Fibroblast of villous mesenchyme (primary cell): ENCODE measurements around the gene KIF13A. TPM values are rescaled to one million over a fixed set of nuclear protein-coding genes. Genes with fewer than 3 reads are reported as not detected.

ENCODE experiments used
- DNase-seq: peaks from one replicate; pipeline ENCODE4 v3.0.0-alpha.2; 2010; ENCODE audit warnings: low read depth
- H3K4me3 ChIP-seq: 2 replicates; pipeline ENCODE4 v1.5.1; 2011; ENCODE audit warnings: low read depth, mild to moderate bottlenecking, low read length
- CTCF ChIP-seq: IDR thresholded peaks from 2 replicates; pipeline ENCODE4 v1.5.1; 2012; ENCODE audit warnings: low read depth, mild to moderate bottlenecking, low read length; ENCODE audit not compliant: insufficient read depth
- total RNA-seq: library from RNA; depleted of rRNA; stranded (reverse); fragments of >200 nt; gene quantifications from 2 replicates; pipeline ENCODE4 v1.2.3, GENCODE V29; 2012

The KIF13A gene
- total RNA-seq, 1 donor = 49.2 TPM

- no peak overlapping the region for H3K4me3 ChIP-seq
- DNase-seq = no peak
- TF ChIP-seq CTCF = no peak
Measured at GRCh38 chr6:17839513-17840223, 147.8 kb downstream of the KIF13A start.

- no peak overlapping the region for H3K4me3 ChIP-seq
- no peak for DNase-seq
- no peak for TF ChIP-seq CTCF
Measured at GRCh38 chr6:17836293-17836692, 151.1 kb downstream of the KIF13A start.

GRCh38 chr6:17835784-17836183 lies 151.7 kb downstream of the KIF13A start:
- no peak for TF ChIP-seq CTCF
- no peak for DNase-seq
- H3K4me3 ChIP-seq = no peak overlapping the region

- no peak overlapping the region for H3K4me3 ChIP-seq
- no peak for DNase-seq
- TF ChIP-seq CTCF = no peak
Measured at GRCh38 chr6:17831135-17831534, 156.3 kb downstream of the KIF13A start.

- no peak for DNase-seq
- no peak for TF ChIP-seq CTCF
- no peak overlapping the region for H3K4me3 ChIP-seq
Measured at GRCh38 chr6:17829905-17830304, 157.5 kb downstream of the KIF13A start.

GRCh38 chr6:17828149-17828548 lies 159.3 kb downstream of the KIF13A start:
- DNase-seq = no peak
- no peak for TF ChIP-seq CTCF
- no peak overlapping the region for H3K4me3 ChIP-seq

GRCh38 chr6:17826301-17826700 lies 161.1 kb downstream of the KIF13A start:
- no peak overlapping the region for H3K4me3 ChIP-seq
- no peak for DNase-seq
- no peak for TF ChIP-seq CTCF
